Gastrocnemius medialis (tissue), 4 donors: ENCODE results near the gene SHISAL1. TPM values are rescaled to one million over a fixed set of nuclear protein-coding genes. Genes with fewer than 3 reads are reported as not detected.
"Not testable (repeated sequence)": the region's sequence is repeated elsewhere in the genome, so short reads cannot be mapped to it uniquely, and the experiment has no call there.

Experiments used
- ATAC-seq, 2 donors: fragments of 150-250 bp; one replicate each; pipeline ENCODE4 v1.9.1; 2016
- DNase-seq, 2 donors: peaks; one replicate each; pipeline ENCODE4 v3.0.0-alpha.2; 2019
- H3K27ac ChIP-seq, 4 donors: fragments of 200-600 bp; sonication (generic); 1 replicate in 1 of 4; 2 replicates in 3 of 4; pipeline ENCODE4 v1.5.1; 2016 to 2018; ENCODE audit warnings: mild to moderate bottlenecking in 2 of 4, moderate library complexity in 1 of 4
- H3K27me3 ChIP-seq, 3 donors: fragments of 200-600 bp; sonication (generic) in 2 of 3; 1 replicate in 1 of 3; 2 replicates in 2 of 3; pipeline versions ENCODE4 v1.5.1 to v1.6.0; 2016 to 2019; ENCODE audit warnings: mild to moderate bottlenecking in 1 of 3, moderate library complexity in 1 of 3
- H3K36me3 ChIP-seq, 2 donors: fragments of 200-600 bp; sonication (generic) in 1 of 2; one replicate each; pipeline ENCODE4 v1.5.1; 2017 to 2018
- H3K4me1 ChIP-seq, 2 donors: fragments of 200-600 bp; sonication (generic) in 1 of 2; one replicate each; pipeline ENCODE4 v1.5.1; 2016 to 2017; ENCODE audit warnings: mild to moderate bottlenecking in 2 of 2
- H3K4me3 ChIP-seq, 4 donors: fragments of 200-600 bp; sonication (generic) in 3 of 4; 1 replicate in 1 of 4; 2 replicates in 3 of 4; pipeline ENCODE4 v1.5.1; 2016 to 2019; ENCODE audit warnings: mild to moderate bottlenecking in 2 of 4
- H3K9me3 ChIP-seq, 3 donors: fragments of 200-600 bp; sonication (generic) in 2 of 3; 1 replicate in 1 of 3; 2 replicates in 2 of 3; pipeline ENCODE4 v1.5.1; 2016 to 2019
- POLR2A ChIP-seq, 2 donors: fragments of 450-650 bp; IDR thresholded peaks; one replicate each; pipeline ENCODE4 v1.6.1; 2017; ENCODE audit warnings: antibody characterized with exemption in 2 of 2, mild to moderate bottlenecking in 2 of 2, moderate library complexity in 2 of 2
- in situ Hi-C, 4 donors: fragments of 200-750 bp; cut with MboI; loops; one replicate each; pipeline versions ENCODE4 v1.15.0 to v1.8.0; 2017; ENCODE audit warnings: low sequenced_read_pairs in 4 of 4
- intact Hi-C: fragments of 100-400 bp; cut with DNase I; formaldehyde crosslinking; loops from one replicate; pipeline ENCODE4 v1.15.1; 2023; ENCODE audit warnings: low total_unique reads
- total RNA-seq, 4 donors: library from RNA; depleted of rRNA; stranded (reverse); fragments of >200 nt; gene quantifications; one replicate each; pipeline versions ENCODE4 v1.1.0 to v1.2.3, GENCODE V29; 2016
- TF ChIP-seq, protein P1 (sequence below), 5 experiments: fragments of 450-650 bp in 3 of 5; fragments of 200-600 bp in 2 of 5; sonication (generic) in 2 of 5; IDR thresholded peaks in 4 of 5; conservative IDR thresholded peaks in 1 of 5; 1 replicate in 4 of 5; 2 replicates in 1 of 5; pipeline ENCODE4 v1.5.1; 2016 to 2019; ENCODE audit warnings: antibody characterized with exemption in 5 of 5, mild to moderate bottlenecking in 3 of 5, moderate library complexity in 3 of 5

The SHISAL1 gene
- total RNA-seq, 4 donors from 2014 or later: 0.03 to 0.10 TPM; not detected in 2

GRCh38 chr22:44304354-44304753 is 8.4 kb downstream of the SHISAL1 start:
- in situ Hi-C loops: no loop called here
- no peak overlapping the region for H3K27ac ChIP-seq
- no peak for TF ChIP-seq POLR2A (IDR thresholded peaks at IDR 0.05)
- TF ChIP-seq, protein P1, sequence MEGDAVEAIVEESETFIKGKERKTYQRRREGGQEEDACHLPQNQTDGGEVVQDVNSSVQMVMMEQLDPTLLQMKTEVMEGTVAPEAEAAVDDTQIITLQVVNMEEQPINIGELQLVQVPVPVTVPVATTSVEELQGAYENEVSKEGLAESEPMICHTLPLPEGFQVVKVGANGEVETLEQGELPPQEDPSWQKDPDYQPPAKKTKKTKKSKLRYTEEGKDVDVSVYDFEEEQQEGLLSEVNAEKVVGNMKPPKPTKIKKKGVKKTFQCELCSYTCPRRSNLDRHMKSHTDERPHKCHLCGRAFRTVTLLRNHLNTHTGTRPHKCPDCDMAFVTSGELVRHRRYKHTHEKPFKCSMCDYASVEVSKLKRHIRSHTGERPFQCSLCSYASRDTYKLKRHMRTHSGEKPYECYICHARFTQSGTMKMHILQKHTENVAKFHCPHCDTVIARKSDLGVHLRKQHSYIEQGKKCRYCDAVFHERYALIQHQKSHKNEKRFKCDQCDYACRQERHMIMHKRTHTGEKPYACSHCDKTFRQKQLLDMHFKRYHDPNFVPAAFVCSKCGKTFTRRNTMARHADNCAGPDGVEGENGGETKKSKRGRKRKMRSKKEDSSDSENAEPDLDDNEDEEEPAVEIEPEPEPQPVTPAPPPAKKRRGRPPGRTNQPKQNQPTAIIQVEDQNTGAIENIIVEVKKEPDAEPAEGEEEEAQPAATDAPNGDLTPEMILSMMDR (IDR thresholded peaks at IDR 0.05 in 4 of 5, conservative IDR thresholded peaks at IDR 0.05 in 1 of 5): no peak
- no peak for ATAC-seq
- no peaks in the 10 kb centered on the region for H3K36me3 ChIP-seq
- DNase-seq: no peak
- H3K4me3 ChIP-seq: no peak overlapping the region
- intact Hi-C loops: no loop called here
- peaks cover 0 to 6% (median 6%) of the 10 kb centered on the region in 3 donors for H3K27me3 ChIP-seq
- H3K4me1 ChIP-seq: no peaks in the 10 kb centered on the region
- no peaks in the 10 kb centered on the region for H3K9me3 ChIP-seq

GRCh38 chr22:44302363-44302762 is 10.4 kb downstream of the SHISAL1 start:
- H3K27ac ChIP-seq, H3K4me3 ChIP-seq, in situ Hi-C loops, H3K27me3 ChIP-seq, ATAC-seq, H3K4me1 ChIP-seq, H3K9me3 ChIP-seq, intact Hi-C loops, DNase-seq, H3K36me3 ChIP-seq: not testable (repeated sequence)

DNA sequence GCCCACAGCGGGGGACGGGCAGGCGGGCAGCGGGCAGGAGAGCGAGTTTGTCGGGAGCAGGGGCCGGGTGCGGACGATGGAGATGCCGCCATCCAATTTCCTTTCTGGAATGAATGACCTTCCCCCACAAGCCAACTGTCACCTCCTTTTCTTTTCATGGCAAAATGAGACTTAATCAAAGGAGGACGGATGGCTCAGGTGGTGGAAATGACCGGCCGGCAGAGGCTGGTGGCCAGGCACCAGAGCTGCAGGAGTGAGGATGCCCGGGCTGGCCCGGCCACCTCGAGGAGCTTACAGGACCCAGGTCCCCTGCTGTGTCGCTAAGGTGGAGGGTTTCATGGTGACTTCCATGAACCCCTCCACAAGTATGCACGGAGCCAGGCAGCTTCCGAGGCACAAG is 11.7 kb downstream of the SHISAL1 start:
- Histone ChIP-seq H3K4me3 (no peak overlapping the region), H3K27me3 (peaks cover 0 to 6% (median 6%) of the 10 kb centered on the region in 3 donors), H3K4me1 (no peaks in the 10 kb centered on the region), H3K27ac (no peak overlapping the region), H3K36me3 (no peaks in the 10 kb centered on the region), H3K9me3 (no peaks in the 10 kb centered on the region)
- in situ Hi-C loops: no loop called here
- no peak for ATAC-seq
- DNase-seq: no peak
- TF ChIP-seq POLR2A (IDR thresholded peaks at IDR 0.05): no peak
- TF ChIP-seq, protein P1 (IDR thresholded peaks at IDR 0.05 in 4 of 5, conservative IDR thresholded peaks at IDR 0.05 in 1 of 5): no peak
- intact Hi-C loops: no loop called here

- H3K4me1 ChIP-seq: no peaks in the 10 kb centered on the region
- no peak overlapping the region for H3K27ac ChIP-seq
- H3K9me3 ChIP-seq: no peaks in the 10 kb centered on the region
- no peak for ATAC-seq
- no peak overlapping the region for H3K4me3 ChIP-seq
- TF ChIP-seq, protein P1 (IDR thresholded peaks at IDR 0.05 in 4 of 5, conservative IDR thresholded peaks at IDR 0.05 in 1 of 5): no peak
- TF ChIP-seq POLR2A (IDR thresholded peaks at IDR 0.05): no peak
- DNase-seq: no peak
- intact Hi-C loops: no loop called here
- H3K27me3 ChIP-seq: peaks cover 0 to 6% (median 6%) of the 10 kb centered on the region in 3 donors
- in situ Hi-C loops: no loop called here
- no peaks in the 10 kb centered on the region for H3K36me3 ChIP-seq
Observed at GRCh38 chr22:44299124-44299523, 13.6 kb downstream of the SHISAL1 start.

DNA sequence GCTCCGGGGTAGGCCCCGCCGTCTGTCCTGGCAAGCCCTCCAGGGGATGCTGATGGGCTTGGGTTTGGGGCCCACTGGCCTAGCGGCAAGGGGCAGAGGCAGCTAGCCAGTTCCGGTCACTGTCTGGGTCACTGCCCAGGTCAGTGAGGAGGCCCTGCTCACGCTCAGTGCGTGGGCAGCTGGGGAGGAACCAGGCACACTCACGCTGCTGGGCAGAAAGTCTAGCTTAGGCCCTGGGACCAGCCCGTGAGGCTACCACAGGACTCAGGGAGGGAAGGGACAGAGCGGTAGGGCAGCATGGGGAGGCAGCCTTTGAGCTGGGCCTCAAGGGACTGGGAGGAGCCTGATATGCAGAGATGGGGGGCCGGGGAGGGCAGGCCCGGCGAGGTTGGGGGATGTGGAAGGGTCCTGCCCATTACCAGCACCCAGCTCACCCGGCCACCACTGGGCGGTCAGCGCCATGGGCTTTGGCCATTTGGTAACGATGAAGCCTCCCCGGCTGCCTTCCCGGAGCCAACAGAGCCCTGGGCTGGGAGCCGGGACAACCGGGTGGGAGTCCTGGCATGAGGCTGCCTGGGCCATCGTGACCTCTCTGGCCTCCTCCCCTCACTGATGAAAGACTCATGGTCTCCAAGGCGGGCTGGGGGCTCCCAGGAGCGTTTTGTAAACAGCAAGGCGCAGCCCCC is 14.2 kb downstream of the SHISAL1 start:
- ATAC-seq (no peak), DNase-seq (no peak)
- in situ Hi-C loops (no loop called here), intact Hi-C loops (no loop called here)
- no peaks in the 10 kb centered on the region for H3K4me1 ChIP-seq
- H3K4me3 ChIP-seq: no peak overlapping the region
- no peaks in the 10 kb centered on the region for H3K36me3 ChIP-seq
- H3K27ac ChIP-seq: no peak overlapping the region
- H3K27me3 ChIP-seq: peaks cover 0 to 6% (median 6%) of the 10 kb centered on the region in 3 donors
- TF ChIP-seq, protein P1 (IDR thresholded peaks at IDR 0.05 in 4 of 5, conservative IDR thresholded peaks at IDR 0.05 in 1 of 5): no peak
- no peaks in the 10 kb centered on the region for H3K9me3 ChIP-seq
